HepG2 (cell line): ENCODE results near the gene PLEKHA3. TPM values are rescaled to one million over a fixed set of nuclear protein-coding genes. Genes with fewer than 3 reads are reported as not detected.

Experiments used
- CBX5 ChIP-seq: sonication (generic); formaldehyde crosslinking; IDR thresholded peaks from 2 replicates; pipeline ENCODE4 v1.4.0; 2020; ENCODE audit warnings: missing genetic modification reagents, borderline replicate concordance
- FOXJ3 ChIP-seq: sonication (generic); formaldehyde crosslinking; IDR thresholded peaks from 2 replicates; pipeline ENCODE4 v1.4.0; 2020; ENCODE audit warnings: missing genetic modification reagents, mild to moderate bottlenecking, borderline replicate concordance
- GTF2F1 ChIP-seq: fragments of 150-350 bp; IDR thresholded peaks from 2 replicates; pipeline ENCODE4 v1.6.1; 2014; ENCODE audit warnings: low read length
- MYC ChIP-seq: sonication (generic); formaldehyde crosslinking; IDR thresholded peaks from 2 replicates; pipeline ENCODE4 v1.9.0; 2021; ENCODE audit warnings: missing genetic modification reagents, borderline replicate concordance
- NR2C2 ChIP-seq: sonication (generic); formaldehyde crosslinking; IDR thresholded peaks from 2 replicates; pipeline ENCODE4 v1.4.0; 2020; ENCODE audit warnings: missing genetic modification reagents, mild to moderate bottlenecking, moderate library complexity, borderline replicate concordance
- YEATS4 ChIP-seq: sonication (generic); formaldehyde crosslinking; IDR thresholded peaks from 2 replicates; pipeline ENCODE4 v1.4.0; 2020; ENCODE audit warnings: missing genetic modification reagents, borderline replicate concordance
- ZNF160 ChIP-seq: sonication (generic); formaldehyde crosslinking; IDR thresholded peaks from 2 replicates; pipeline ENCODE4 v1.8.0; 2022; ENCODE audit warnings: mild to moderate bottlenecking, inconsistent platforms, missing genetic modification reagents
- ZNF432 ChIP-seq: sonication (generic); formaldehyde crosslinking; IDR thresholded peaks from 2 replicates; pipeline ENCODE4 v1.5.0; 2020; ENCODE audit warnings: missing genetic modification reagents, mild to moderate bottlenecking, borderline replicate concordance
- ZNF556 ChIP-seq: sonication (generic); formaldehyde crosslinking; IDR thresholded peaks from 2 replicates; pipeline ENCODE4 v1.4.0; 2020; ENCODE audit warnings: mild to moderate bottlenecking, missing genetic modification reagents, borderline replicate concordance
- ZNF772 ChIP-seq: sonication (generic); formaldehyde crosslinking; IDR thresholded peaks from 2 replicates; pipeline ENCODE4 v1.5.0; 2020; ENCODE audit warnings: mild to moderate bottlenecking, missing genetic modification reagents
- polyA plus RNA-seq, 8 experiments: library from polyadenylated mRNA; depleted of rRNA in 3 of 8; stranded (reverse) in 7 of 8; unstranded in 1 of 8; fragments of >200 nt; fragmentation: Illumina TruSeq in 4 of 8; extraction: Trizol in 4 of 8; gene quantifications; 2 replicates each; pipeline versions ENCODE4 v1.2.1 to v1.2.3, GENCODE V29; 2011 to 2016; ENCODE audit warnings: low read depth in 4 of 8, missing spikeins in 1 of 8, mixed read lengths in 1 of 8; ENCODE audit not compliant: insufficient read depth in 1 of 8
- total RNA-seq, 5 experiments: library from RNA; depleted of rRNA; stranded (reverse); fragments of >200 nt; fragmentation: Illumina TruSeq; extraction: Trizol; gene quantifications; 2 replicates each; pipeline ENCODE4 v1.2.3, GENCODE V29; 2016; ENCODE audit warnings: low read depth in 1 of 5
- TF ChIP-seq, protein P1 (sequence below): sonication (generic); formaldehyde crosslinking; IDR thresholded peaks from 2 replicates; pipeline ENCODE4 v1.4.0; 2020; ENCODE audit warnings: missing genetic modification reagents, borderline replicate concordance
- TF ChIP-seq, protein P2 (sequence below): IDR thresholded peaks from 2 replicates; pipeline ENCODE4 v1.6.1; 2016; ENCODE audit warnings: missing compliant biosample characterization, missing genetic modification reagents, borderline replicate concordance
- TF ChIP-seq, protein P3 (sequence below): sonication (generic); formaldehyde crosslinking; IDR thresholded peaks from one replicate; pipeline ENCODE4 v1.5.1; 2020; ENCODE audit warnings: mild to moderate bottlenecking, missing genetic modification reagents; ENCODE audit errors: not compliant biosample characterization
- TF ChIP-seq, protein P4 (sequence below): sonication (generic); formaldehyde crosslinking; IDR thresholded peaks from 2 replicates; pipeline ENCODE4 v1.4.0; 2020; ENCODE audit warnings: mild to moderate bottlenecking, missing genetic modification reagents

PLEKHA3 gene
- total and polyA plus RNA-seq, 2 of the 13 experiments (the other 11 are each of a cell fraction or from before 2014, with no cell fraction given): 11.7 to 23.1 TPM

DNA sequence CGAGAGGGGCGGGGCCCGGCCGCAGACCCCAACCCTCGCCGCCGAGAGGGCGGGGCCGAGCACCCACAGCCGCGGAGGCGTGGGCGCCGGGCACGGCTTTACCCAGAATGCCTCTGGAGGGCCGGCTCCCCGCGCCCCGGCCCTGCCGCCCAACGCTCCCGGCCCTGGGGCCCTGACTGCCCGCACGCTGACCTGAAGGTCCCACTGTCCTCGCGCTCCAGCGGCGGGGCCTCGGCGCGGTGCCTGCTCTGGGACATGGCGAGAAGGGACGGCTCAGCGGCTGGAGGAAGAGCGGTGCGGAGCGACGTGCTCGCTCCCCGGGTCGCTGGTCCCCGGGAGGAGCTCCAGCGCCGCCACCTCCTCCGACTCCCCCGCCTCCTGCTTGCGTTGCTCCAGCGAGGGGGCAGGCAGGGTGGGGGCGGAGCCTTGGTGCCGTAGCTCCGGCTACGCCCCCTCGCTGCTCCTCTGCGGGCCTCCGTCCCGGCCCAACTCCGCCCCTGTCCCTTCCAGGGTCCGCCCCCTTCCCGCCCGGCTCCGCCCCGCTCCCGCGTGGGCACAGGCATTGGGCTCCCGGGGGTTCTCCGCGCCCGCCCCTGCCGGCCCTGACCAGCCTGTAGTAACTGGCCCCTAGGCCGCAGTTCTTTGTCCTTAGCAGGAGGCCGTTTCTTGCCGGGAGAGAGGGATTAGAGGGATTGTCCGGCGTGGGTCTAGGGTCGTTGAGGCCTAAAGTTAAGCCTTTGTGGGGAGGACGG, 29.3 kb upstream of the PLEKHA3 start, which contains the start of the genes PJVK and PRKRA (continued):
- TF ChIP-seq, protein P1, sequence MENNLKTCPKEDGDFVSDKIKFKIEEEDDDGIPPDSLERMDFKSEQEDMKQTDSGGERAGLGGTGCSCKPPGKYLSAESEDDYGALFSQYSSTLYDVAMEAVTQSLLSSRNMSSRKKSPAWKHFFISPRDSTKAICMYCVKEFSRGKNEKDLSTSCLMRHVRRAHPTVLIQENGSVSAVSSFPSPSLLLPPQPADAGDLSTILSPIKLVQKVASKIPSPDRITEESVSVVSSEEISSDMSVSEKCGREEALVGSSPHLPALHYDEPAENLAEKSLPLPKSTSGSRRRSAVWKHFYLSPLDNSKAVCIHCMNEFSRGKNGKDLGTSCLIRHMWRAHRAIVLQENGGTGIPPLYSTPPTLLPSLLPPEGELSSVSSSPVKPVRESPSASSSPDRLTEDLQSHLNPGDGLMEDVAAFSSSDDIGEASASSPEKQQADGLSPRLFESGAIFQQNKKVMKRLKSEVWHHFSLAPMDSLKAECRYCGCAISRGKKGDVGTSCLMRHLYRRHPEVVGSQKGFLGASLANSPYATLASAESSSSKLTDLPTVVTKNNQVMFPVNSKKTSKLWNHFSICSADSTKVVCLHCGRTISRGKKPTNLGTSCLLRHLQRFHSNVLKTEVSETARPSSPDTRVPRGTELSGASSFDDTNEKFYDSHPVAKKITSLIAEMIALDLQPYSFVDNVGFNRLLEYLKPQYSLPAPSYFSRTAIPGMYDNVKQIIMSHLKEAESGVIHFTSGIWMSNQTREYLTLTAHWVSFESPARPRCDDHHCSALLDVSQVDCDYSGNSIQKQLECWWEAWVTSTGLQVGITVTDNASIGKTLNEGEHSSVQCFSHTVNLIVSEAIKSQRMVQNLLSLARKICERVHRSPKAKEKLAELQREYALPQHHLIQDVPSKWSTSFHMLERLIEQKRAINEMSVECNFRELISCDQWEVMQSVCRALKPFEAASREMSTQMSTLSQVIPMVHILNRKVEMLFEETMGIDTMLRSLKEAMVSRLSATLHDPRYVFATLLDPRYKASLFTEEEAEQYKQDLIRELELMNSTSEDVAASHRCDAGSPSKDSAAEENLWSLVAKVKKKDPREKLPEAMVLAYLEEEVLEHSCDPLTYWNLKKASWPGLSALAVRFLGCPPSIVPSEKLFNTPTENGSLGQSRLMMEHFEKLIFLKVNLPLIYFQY: peak; percentile 95
- TF ChIP-seq, protein P2, sequence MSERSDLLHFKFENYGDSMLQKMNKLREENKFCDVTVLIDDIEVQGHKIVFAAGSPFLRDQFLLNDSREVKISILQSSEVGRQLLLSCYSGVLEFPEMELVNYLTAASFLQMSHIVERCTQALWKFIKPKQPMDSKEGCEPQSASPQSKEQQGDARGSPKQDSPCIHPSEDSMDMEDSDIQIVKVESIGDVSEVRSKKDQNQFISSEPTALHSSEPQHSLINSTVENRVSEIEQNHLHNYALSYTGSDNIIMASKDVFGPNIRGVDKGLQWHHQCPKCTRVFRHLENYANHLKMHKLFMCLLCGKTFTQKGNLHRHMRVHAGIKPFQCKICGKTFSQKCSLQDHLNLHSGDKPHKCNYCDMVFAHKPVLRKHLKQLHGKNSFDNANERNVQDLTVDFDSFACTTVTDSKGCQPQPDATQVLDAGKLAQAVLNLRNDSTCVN (CRISPR knock-in tag): peak; percentile 72; the same call in 1 of the 2 replicates
- peak; percentile 94 for TF ChIP-seq ZNF556 (CRISPR knock-in tag)
- TF ChIP-seq, protein P3, sequence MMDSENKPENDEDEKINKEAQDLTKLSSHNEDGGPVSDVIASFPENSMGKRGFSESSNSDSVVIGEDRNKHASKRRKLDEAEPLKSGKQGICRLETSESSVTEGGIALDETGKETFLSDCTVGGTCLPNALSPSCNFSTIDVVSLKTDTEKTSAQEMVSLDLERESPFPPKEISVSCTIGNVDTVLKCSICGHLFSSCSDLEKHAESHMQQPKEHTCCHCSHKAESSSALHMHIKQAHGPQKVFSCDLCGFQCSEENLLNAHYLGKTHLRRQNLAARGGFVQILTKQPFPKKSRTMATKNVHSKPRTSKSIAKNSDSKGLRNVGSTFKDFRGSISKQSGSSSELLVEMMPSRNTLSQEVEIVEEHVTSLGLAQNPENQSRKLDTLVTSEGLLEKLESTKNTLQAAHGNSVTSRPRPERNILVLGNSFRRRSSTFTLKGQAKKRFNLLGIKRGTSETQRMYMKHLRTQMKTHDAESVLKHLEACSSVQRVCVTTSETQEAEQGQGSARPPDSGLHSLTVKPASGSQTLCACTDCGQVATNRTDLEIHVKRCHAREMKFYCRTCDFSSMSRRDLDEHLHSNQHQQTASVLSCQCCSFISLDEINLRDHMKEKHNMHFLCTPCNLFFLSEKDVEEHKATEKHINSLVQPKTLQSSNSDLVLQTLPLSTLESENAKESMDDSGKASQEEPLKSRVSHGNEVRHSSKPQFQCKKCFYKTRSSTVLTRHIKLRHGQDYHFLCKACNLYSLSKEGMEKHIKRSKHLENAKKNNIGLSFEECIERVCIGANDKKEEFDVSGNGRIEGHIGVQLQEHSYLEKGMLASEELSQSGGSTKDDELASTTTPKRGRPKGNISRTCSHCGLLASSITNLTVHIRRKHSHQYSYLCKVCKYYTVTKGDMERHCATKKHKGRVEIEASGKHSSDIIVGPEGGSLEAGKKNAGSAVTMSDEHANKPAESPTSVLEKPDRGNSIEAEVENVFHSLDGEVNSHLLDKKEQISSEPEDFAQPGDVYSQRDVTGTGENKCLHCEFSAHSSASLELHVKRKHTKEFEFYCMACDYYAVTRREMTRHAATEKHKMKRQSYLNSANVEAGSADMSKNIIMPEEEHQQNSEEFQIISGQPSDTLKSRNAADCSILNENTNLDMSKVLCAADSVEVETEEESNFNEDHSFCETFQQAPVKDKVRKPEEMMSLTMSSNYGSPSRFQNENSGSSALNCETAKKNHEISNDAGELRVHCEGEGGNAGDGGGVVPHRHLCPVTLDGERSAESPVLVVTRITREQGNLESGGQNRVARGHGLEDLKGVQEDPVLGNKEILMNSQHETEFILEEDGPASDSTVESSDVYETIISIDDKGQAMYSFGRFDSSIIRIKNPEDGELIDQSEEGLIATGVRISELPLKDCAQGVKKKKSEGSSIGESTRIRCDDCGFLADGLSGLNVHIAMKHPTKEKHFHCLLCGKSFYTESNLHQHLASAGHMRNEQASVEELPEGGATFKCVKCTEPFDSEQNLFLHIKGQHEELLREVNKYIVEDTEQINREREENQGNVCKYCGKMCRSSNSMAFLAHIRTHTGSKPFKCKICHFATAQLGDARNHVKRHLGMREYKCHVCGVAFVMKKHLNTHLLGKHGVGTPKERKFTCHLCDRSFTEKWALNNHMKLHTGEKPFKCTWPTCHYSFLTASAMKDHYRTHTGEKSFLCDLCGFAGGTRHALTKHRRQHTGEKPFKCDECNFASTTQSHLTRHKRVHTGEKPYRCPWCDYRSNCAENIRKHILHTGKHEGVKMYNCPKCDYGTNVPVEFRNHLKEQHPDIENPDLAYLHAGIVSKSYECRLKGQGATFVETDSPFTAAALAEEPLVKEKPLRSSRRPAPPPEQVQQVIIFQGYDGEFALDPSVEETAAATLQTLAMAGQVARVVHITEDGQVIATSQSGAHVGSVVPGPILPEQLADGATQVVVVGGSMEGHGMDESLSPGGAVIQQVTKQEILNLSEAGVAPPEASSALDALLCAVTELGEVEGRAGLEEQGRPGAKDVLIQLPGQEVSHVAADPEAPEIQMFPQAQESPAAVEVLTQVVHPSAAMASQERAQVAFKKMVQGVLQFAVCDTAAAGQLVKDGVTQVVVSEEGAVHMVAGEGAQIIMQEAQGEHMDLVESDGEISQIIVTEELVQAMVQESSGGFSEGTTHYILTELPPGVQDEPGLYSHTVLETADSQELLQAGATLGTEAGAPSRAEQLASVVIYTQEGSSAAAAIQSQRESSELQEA: peak; percentile 72
- TF ChIP-seq, protein P4, sequence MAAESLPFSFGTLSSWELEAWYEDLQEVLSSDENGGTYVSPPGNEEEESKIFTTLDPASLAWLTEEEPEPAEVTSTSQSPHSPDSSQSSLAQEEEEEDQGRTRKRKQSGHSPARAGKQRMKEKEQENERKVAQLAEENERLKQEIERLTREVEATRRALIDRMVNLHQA (CRISPR knock-in tag): no peak
- TF ChIP-seq YEATS4 (CRISPR knock-in tag): peak; percentile 99
- peak; percentile 83; the same call in 1 of the 2 replicates for TF ChIP-seq NR2C2
- peak; percentile 58; the same call in 1 of the 2 replicates for TF ChIP-seq CBX5 (CRISPR knock-in tag)
- TF ChIP-seq ZNF772 (CRISPR knock-in tag): peak; percentile 99
- TF ChIP-seq ZNF160: peak; percentile 68
- TF ChIP-seq ZNF432 (CRISPR knock-in tag): no peak; the same call in 1 of the 2 replicates
- no peak; the same call in 1 of the 2 replicates for TF ChIP-seq GTF2F1
- peak; percentile 96 for TF ChIP-seq MYC (CRISPR knock-in tag)
- TF ChIP-seq FOXJ3 (CRISPR knock-in tag): 0 out of 2 replicates have a peak, but pooled peaks have one; percentile 30
